ENCODE measurements around the gene NFATC2. TPM values are rescaled to one million over a fixed set of nuclear protein-coding genes. Genes with fewer than 3 reads are reported as not detected.

Gene NFATC2
- total RNA-seq, 1 experiment from 2014 or later: 0.61 TPM

- H3K9ac ChIP-seq (ENCODE audit: extremely low read depth, insufficient read length, low read length): no peak overlapping the region
- Mint-ChIP-seq H3K27ac (no peak overlapping the region), H3K9me3 (no peaks in the 10 kb centered on the region), H3K4me3 (no peak overlapping the region), H3K4me1 (peaks cover 11 to 12% of the 10 kb centered on the region in 2 experiments), H3K27me3 (ENCODE audit: low read depth) (peaks cover 3% of the 10 kb centered on the region; the same call in 1 of the 2 replicates), H3K36me3 (ENCODE audit: insufficient read depth in 1 of 3, low read depth in 3 of 3) (no peaks in the 10 kb centered on the region; a peak in 1 of 7 replicates)
- no peak overlapping the region for H2BK120ac ChIP-seq (ENCODE audit: low read depth, low read length, poor library complexity, severe bottlenecking)
- no peak for DNase-seq
- H3K79me2 ChIP-seq (ENCODE audit: insufficient read depth, low read length): no peaks in the 10 kb centered on the region
- H2AFZ ChIP-seq (ENCODE audit: low read length): no peak overlapping the region
- H3K23ac ChIP-seq (ENCODE audit: insufficient read length, low read depth, low read length): no peak overlapping the region
- H3K27me3 ChIP-seq (ENCODE audit: insufficient read depth, low read length): no peaks in the 10 kb centered on the region
- no peak overlapping the region for H2AK5ac ChIP-seq (ENCODE audit: insufficient read length, low read length)
- H2BK5ac ChIP-seq (ENCODE audit: insufficient read length, low read length): no peak overlapping the region
- H4K5ac ChIP-seq (ENCODE audit: insufficient read length, low read depth, low read length): no peak overlapping the region
- no peak overlapping the region for H4K8ac ChIP-seq (replicated peaks; ENCODE audit: insufficient read length, low read depth, low read length)
- H3K56ac ChIP-seq (ENCODE audit: insufficient read length, low read depth, low read length): no peak overlapping the region
- no peaks in the 10 kb centered on the region for H3K9me3 ChIP-seq (ENCODE audit: control insufficient read depth, low read depth, low read length)
- no peak overlapping the region for H3K4ac ChIP-seq (ENCODE audit: low read depth, low read length)
- WGBS (ENCODE audit: extremely low coverage, insufficient read length, low lambda C conversion rate): no CpG with 5 or more reads among the region's 7 CpGs
- H3K79me1 ChIP-seq (ENCODE audit: insufficient read depth, low read depth, low read length, poor library complexity, severe bottlenecking): no peaks in the 10 kb centered on the region
- H2BK20ac ChIP-seq (ENCODE audit: low read depth, low read length, poor library complexity, severe bottlenecking): no peak overlapping the region
- no peak overlapping the region for H3K4me2 ChIP-seq (ENCODE audit: insufficient read depth, insufficient read length, low read length)
- H3K23me2 ChIP-seq (ENCODE audit: insufficient read length, low read depth, low read length, poor library complexity, severe bottlenecking): no peaks in the 10 kb centered on the region
- H4K91ac ChIP-seq (ENCODE audit: insufficient read length, low read depth, low read length): no peak overlapping the region
- H3K27ac ChIP-seq (ENCODE audit: insufficient read length, low read depth, low read length): no peak overlapping the region
- H3K14ac ChIP-seq (ENCODE audit: insufficient read depth, low read length): no peak overlapping the region
- no peaks in the 10 kb centered on the region for H4K20me1 ChIP-seq (ENCODE audit: control insufficient read depth, insufficient read depth, insufficient read length)
- H2BK15ac ChIP-seq (ENCODE audit: low read depth, low read length): no peak overlapping the region
- no peak for TF ChIP-seq CTCF (conservative IDR thresholded peaks at IDR 0.05)
- no peaks in the 10 kb centered on the region for H3K4me1 ChIP-seq (ENCODE audit: insufficient read depth, low read length)
- no peak overlapping the region for H3K18ac ChIP-seq (ENCODE audit: insufficient read length, low read depth, low read length)
- no peak overlapping the region for H3T11ph ChIP-seq (ENCODE audit: low read length)
- no peak overlapping the region for H2BK12ac ChIP-seq (ENCODE audit: insufficient read length, low read depth, low read length)
These were observed 73.9 kb downstream of the NFATC2 start for GRCh38 chr20:51468636-51469035.
